Muscle of leg (tissue), 11 donors: ENCODE measurements around the gene CUTA. TPM values are rescaled to one million over a fixed set of nuclear protein-coding genes. Genes with fewer than 3 reads are reported as not detected.

Experiments
- DNase-seq: peaks from one replicate; pipeline ENCODE4 v3.0.0; 2013
- H3K27ac ChIP-seq: one replicate; pipeline ENCODE4 v1.5.1; 2013; ENCODE audit warnings: mild to moderate bottlenecking, low read length, control low read depth
- H3K27me3 ChIP-seq: one replicate; pipeline ENCODE4 v1.6.1; 2013; ENCODE audit warnings: low read length; ENCODE audit not compliant: control insufficient read depth, insufficient read depth
- H3K36me3 ChIP-seq: one replicate; pipeline ENCODE4 v1.6.1; 2013; ENCODE audit warnings: low read length; ENCODE audit not compliant: control insufficient read depth, insufficient read depth
- H3K4me1 ChIP-seq: one replicate; pipeline ENCODE4 v1.6.1; 2013; ENCODE audit warnings: low read length; ENCODE audit not compliant: control insufficient read depth, insufficient read depth
- H3K4me3 ChIP-seq: one replicate; pipeline ENCODE4 v1.5.1; 2013; ENCODE audit warnings: low read length, control low read depth
- H3K9me3 ChIP-seq: replicated peaks from 2 replicates; pipeline ENCODE4 v1.6.1; 2013; ENCODE audit warnings: low read depth, low read length; ENCODE audit not compliant: control insufficient read depth
- WGBS: methylation state at CpG from one replicate; pipeline ENCODE4 v1.1.5; 2013; ENCODE audit warnings: missing lambda C conversion rate; ENCODE audit not compliant: insufficient coverage; 5-methylcytosine and 5-hydroxymethylcytosine counted together
- polyA plus RNA-seq, 8 donors: library from polyadenylated mRNA; unstranded; fragments of 120-200 nt; gene quantifications; one replicate each; pipeline versions ENCODE4 v1.2.1 to v1.2.3, GENCODE V29; 2013; ENCODE audit warnings: inconsistent platforms in 1 of 8, low replicate concordance in 1 of 8; ENCODE audit not compliant: insufficient read length in 8 of 8, insufficient read depth in 1 of 8
- total RNA-seq: library from RNA; stranded (reverse); fragments of 120-200 nt; gene quantifications from one replicate; pipeline ENCODE4 v1.2.4, GENCODE V29; 2013

The CUTA gene
- total and polyA plus RNA-seq, 9 donors = 103 to 161 (median 141) TPM

- peaks cover 83% of the 10 kb centered on the region for H3K36me3 ChIP-seq
- WGBS = 78% methylated on average over 8 of the region's 8 CpGs
- H3K27ac ChIP-seq = no peak overlapping the region
- no peaks in the 10 kb centered on the region for H3K27me3 ChIP-seq
- no peak overlapping the region for H3K4me3 ChIP-seq
- no peaks in the 10 kb centered on the region for H3K4me1 ChIP-seq
- DNase-seq = peak; percentile 1
- no peaks in the 10 kb centered on the region for H3K9me3 ChIP-seq
Observed at GRCh38 chr6:33442283-33442682, 24.4 kb upstream of the CUTA start.

- Histone ChIP-seq H3K9me3 (no peaks in the 10 kb centered on the region), H3K4me3 (no peak overlapping the region), H3K36me3 (peaks cover 83% of the 10 kb centered on the region), H3K4me1 (no peaks in the 10 kb centered on the region), H3K27me3 (no peaks in the 10 kb centered on the region), H3K27ac (no peak overlapping the region)
- no peak for DNase-seq
- WGBS = 92% methylated on average over 8 of the region's 9 CpGs
Observed at GRCh38 chr6:33441457-33441856, 23.6 kb upstream of the CUTA start.

- WGBS = 84% methylated on average over 13 of the region's 19 CpGs
- H3K36me3 ChIP-seq = peaks cover 82% of the 10 kb centered on the region
- H3K9me3 ChIP-seq = no peaks in the 10 kb centered on the region
- DNase-seq = no peak
- no peaks in the 10 kb centered on the region for H3K4me1 ChIP-seq
- no peak overlapping the region for H3K4me3 ChIP-seq
- H3K27ac ChIP-seq = no peak overlapping the region
- no peaks in the 10 kb centered on the region for H3K27me3 ChIP-seq
Observed at GRCh38 chr6:33440649-33441309, 22.9 kb upstream of the CUTA start.

- H3K36me3 ChIP-seq = peaks cover 85% of the 10 kb centered on the region
- H3K9me3 ChIP-seq = no peaks in the 10 kb centered on the region
- no peaks in the 10 kb centered on the region for H3K4me1 ChIP-seq
- no peak overlapping the region for H3K27ac ChIP-seq
- DNase-seq = no peak
- no peaks in the 10 kb centered on the region for H3K27me3 ChIP-seq
- 75% methylated on average over 8 of the region's 9 CpGs for WGBS
- H3K4me3 ChIP-seq = no peak overlapping the region
Observed at GRCh38 chr6:33439956-33440648, 22.2 kb upstream of the CUTA start.

- peaks cover 81% of the 10 kb centered on the region for H3K36me3 ChIP-seq
- 93% methylated on average over 2 of the region's 3 CpGs for WGBS
- H3K4me1 ChIP-seq = peaks cover 2% of the 10 kb centered on the region
Observed at GRCh38 chr6:33438978-33439594, 21.2 kb upstream of the CUTA start.

GRCh38 chr6:33437666-33438065, 19.8 kb upstream of the CUTA start:
- peaks cover 75% of the 10 kb centered on the region for H3K36me3 ChIP-seq
- no peak for DNase-seq
- H3K4me1 ChIP-seq = peaks cover 15% of the 10 kb centered on the region
- H3K27me3 ChIP-seq = no peaks in the 10 kb centered on the region
- H3K9me3 ChIP-seq = no peaks in the 10 kb centered on the region
- H3K4me3 ChIP-seq = no peak overlapping the region
- no peak overlapping the region for H3K27ac ChIP-seq
- WGBS = 94% methylated on average over 16 of the region's 18 CpGs

More at GRCh38 chr6:33438978-33439594, 21.2 kb upstream of the CUTA start:
- Histone ChIP-seq H3K27ac (no peak overlapping the region), H3K27me3 (no peaks in the 10 kb centered on the region), H3K9me3 (no peaks in the 10 kb centered on the region), H3K4me3 (no peak overlapping the region)
- DNase-seq = no peak

GRCh38 chr6:33434961-33435360, 17.1 kb upstream of the CUTA start:
- 75% methylated on average over 1 of the region's 4 CpGs for WGBS
- no peaks in the 10 kb centered on the region for H3K9me3 ChIP-seq

GRCh38 chr6:33433544-33434191, 15.8 kb upstream of the CUTA start:
- no peaks in the 10 kb centered on the region for H3K9me3 ChIP-seq
- no peaks in the 10 kb centered on the region for H3K27me3 ChIP-seq
- WGBS = 13% methylated on average over 10 of the region's 17 CpGs
- DNase-seq = peak; percentile 74
- H3K4me3 ChIP-seq = no peak overlapping the region
- peak overlapping the region; percentile 71 for H3K27ac ChIP-seq
- peaks cover 46% of the 10 kb centered on the region for H3K4me1 ChIP-seq
- peaks cover 42% of the 10 kb centered on the region for H3K36me3 ChIP-seq

More at GRCh38 chr6:33434961-33435360, 17.1 kb upstream of the CUTA start:
- Histone ChIP-seq H3K36me3 (peaks cover 52% of the 10 kb centered on the region), H3K4me3 (no peak overlapping the region), H3K27me3 (no peaks in the 10 kb centered on the region), H3K4me1 (peaks cover 36% of the 10 kb centered on the region), H3K27ac (no peak overlapping the region)
- DNase-seq = no peak

GRCh38 chr6:33433001-33433543, 15.2 kb upstream of the CUTA start:
- 86% methylated on average over 1 of the region's 1 CpG for WGBS
- no peaks in the 10 kb centered on the region for H3K9me3 ChIP-seq
- no peak overlapping the region for H3K4me3 ChIP-seq
- no peak for DNase-seq
- H3K4me1 ChIP-seq = peaks cover 51% of the 10 kb centered on the region
- peaks cover 36% of the 10 kb centered on the region for H3K36me3 ChIP-seq
- H3K27me3 ChIP-seq = no peaks in the 10 kb centered on the region
- H3K27ac ChIP-seq = peak overlapping the region; percentile 71

- Histone ChIP-seq H3K27me3 (no peaks in the 10 kb centered on the region), H3K27ac (peak overlapping the region; percentile 71), H3K4me3 (no peak overlapping the region), H3K36me3 (peaks cover 33% of the 10 kb centered on the region), H3K9me3 (no peaks in the 10 kb centered on the region), H3K4me1 (peaks cover 52% of the 10 kb centered on the region)
- DNase-seq = no peak
- WGBS = 65% methylated on average over 6 of the region's 10 CpGs
Observed at GRCh38 chr6:33432546-33432945, 14.6 kb upstream of the CUTA start.
